ENCODE results near the gene ERLIN1. TPM values are rescaled to one million over a fixed set of nuclear protein-coding genes. Genes with fewer than 3 reads are reported as not detected.
A peak's percentile ranks its signal among the peaks of the same experiment; 100 is the strongest.

The ERLIN1 gene
- 51.1 TPM for polyA plus RNA-seq (2012; ENCODE audit: insufficient read depth, insufficient read length)

DNA sequence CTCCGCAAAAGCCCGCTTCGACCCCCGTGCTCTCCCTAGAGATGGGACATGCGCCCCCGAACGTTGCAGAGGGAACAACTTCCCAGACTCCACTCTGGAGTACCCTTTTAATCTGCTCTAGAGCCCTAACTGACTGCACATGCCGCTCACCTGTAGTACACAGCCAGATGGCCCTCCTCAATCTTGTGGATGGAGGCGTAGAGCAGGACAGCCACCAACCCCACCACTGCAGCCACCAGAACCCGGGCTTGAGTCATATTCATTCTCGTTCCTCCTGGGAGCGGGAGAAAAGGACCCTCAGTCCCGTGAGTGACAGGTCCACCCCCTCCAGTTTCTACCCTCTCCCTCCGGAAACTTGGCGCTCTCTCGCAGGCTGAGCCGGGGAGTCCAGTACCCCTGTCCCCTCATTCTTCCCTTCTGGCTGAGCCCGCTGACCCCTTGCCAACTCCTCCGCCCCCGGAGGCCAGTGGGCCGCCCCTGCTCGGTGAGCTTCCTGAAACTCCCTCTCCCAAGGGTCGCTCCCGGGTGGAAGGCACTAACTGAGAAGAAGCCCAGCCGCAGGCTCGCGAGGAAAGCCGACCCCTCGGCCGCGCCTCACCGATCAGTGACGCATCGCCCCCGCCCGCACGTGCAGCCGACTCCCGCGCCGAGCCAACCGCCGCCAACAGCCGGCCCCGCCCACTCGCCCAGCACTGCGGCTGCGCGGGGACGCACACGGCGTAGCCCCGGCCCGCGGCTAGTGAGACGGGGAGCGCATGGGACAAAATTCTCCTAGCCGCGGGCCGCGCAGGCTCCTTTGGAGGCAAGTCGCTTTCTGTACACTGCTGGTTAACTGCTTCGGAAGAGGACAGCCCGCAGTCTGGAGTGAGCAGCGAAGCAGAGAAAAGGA is at the start of gene ERLIN1:
Gene ERLIN1 (minus strand): TSS at position 666 of the 889 bp plus-strand sequence. CDS start 403 bp downstream, at position 263.
- peak within 1 kb of the TSS; percentile 98 for H3K4me3 ChIP-seq (ENCODE audit: low read length)

DNA sequence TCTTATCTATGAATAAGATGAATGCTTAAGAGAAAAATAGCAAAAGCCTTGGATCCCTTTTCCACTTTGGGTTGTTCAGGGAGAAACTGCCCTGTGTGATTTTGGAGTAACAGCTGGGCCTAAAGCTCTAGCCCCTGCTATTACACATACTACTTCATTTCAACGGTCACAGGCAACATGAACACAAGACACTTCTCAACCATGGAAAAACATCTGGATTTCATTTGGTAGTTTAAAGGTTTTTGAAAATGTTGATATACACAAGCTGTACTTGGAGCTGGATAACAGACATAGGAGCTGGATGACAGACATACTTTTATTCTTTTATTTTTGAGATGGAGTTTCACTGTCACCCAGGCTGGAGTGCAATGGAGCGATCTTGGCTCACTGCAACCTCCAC is 46.3 kb upstream of the ERLIN1 start:
- no peak overlapping the region for H3K4me3 ChIP-seq (ENCODE audit: low read length)
- no peak for DNase-seq (ENCODE audit: low read depth, low spot score)

More for the DNA sequence above, at the start of gene ERLIN1:
- peak; percentile 83 for DNase-seq (ENCODE audit: low read depth, low spot score)

DNA sequence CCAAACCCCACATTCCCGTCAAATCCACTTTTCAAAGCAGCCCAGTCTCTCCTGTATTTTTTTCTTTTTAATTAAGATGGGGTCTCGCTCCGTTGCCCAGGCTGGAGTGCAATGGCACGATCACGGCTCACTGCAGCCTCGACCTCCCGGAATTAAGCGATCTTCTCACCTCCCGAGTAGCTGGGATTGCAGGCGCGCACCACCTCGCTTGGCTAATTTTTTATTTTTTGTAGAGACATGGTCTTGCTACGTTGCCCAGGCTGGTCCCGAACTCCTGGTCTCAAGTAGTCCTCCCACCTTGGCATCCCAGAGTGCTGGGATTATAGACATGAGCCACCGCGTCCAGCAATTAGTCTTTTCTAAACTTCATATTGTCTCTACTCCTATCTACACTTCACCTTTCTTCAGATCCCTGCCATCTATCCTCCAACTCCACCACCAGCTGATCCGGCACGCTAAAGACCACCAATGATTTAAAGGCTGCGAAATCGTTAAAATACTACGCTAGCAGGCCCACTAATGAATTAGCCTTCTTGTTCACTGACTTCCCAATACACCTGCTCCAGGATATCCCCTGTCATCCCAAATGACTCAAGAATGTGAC is 44.1 kb upstream of the ERLIN1 start:
- DNase-seq (ENCODE audit: low read depth, low spot score): no peak
- H3K4me3 ChIP-seq (ENCODE audit: low read length): peak overlapping the region; percentile 83

DNA sequence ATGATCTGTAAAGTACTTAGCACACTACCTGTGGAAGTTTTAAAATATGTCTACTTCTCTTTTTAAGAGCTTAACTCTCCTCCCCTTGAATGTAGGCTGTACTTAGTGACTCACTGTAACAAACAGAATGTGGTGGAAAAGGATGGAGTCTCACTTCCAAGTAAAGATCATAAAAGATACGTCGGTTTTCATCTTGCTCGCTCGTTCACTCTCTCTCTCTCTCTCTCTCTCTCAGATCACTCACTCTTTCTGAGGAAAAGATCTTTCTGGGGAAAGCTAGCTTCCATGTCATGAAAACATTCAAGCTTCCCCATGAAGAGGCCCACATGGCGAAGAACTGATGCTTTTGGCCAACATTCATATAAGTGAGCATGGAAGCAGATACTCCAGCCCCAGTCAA is 38.0 kb upstream of the ERLIN1 start:
- no peak overlapping the region for H3K4me3 ChIP-seq (ENCODE audit: low read length)
- DNase-seq (ENCODE audit: low read depth, low spot score): no peak

DNA sequence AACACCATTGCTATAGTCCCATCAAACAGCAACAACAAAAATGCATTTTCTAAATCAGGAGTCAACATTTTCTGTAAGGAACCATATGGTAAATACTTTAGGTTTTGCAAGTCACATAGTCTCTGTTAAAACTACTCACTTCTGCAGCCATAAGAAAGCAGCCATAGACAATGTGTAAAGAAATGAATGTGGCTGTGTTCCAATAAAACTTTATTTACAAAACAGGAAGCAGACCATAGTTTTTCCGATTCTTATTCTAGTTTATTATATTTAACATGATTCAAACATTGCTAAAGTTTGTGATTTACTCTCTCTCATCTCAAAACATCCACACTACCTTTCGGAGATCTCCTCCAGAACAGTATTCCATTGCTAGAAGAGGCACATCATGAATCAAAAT is 36.7 kb upstream of the ERLIN1 start:
- H3K4me3 ChIP-seq (ENCODE audit: low read length): no peak overlapping the region
- no peak for DNase-seq (ENCODE audit: low read depth, low spot score)

DNA sequence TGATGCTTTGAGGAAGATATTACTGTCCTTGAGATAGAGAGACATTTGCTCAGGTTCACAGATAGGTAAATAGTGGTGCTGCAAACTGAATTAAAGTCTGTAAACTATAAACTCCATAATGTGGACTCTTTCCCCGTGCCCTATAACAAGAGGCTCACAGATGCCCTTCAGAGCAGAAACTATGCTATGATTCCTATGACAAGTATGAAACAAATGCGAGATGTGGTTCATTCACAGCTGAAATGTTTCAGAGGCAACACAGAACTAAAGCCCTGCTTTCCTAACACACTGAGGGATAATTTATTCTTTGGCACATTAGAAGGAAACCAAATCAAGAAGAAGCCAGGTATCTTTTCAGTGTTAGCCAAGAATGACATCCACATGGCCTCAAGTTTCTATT is 30.2 kb upstream of the ERLIN1 start:
- DNase-seq (ENCODE audit: low read depth, low spot score): no peak

DNA sequence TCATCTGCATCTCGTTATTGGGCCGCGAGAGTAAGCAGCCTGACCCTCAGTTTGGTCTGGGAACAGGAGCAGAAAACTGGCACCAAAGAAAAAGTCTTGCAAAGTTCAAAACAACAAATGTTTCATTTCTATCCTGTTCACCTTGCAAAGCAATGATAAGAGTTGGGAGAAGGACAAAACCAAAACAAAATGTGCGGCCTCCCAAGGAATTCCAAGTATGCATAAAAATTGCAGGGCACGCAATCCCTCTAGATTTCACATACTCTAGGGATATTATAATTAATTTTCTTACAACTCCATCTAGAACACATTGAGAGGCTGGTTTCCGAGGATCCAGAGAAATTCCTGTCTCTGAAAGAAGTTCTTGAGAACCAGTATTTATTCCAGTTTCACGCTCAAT is 23.5 kb upstream of the ERLIN1 start:
- DNase-seq (ENCODE audit: low read depth, low spot score): no peak
- no peak overlapping the region for H3K4me3 ChIP-seq (ENCODE audit: low read length)

More for the DNA sequence above, 30.2 kb upstream of the ERLIN1 start:
- H3K4me3 ChIP-seq (ENCODE audit: low read length): no peak overlapping the region

DNA sequence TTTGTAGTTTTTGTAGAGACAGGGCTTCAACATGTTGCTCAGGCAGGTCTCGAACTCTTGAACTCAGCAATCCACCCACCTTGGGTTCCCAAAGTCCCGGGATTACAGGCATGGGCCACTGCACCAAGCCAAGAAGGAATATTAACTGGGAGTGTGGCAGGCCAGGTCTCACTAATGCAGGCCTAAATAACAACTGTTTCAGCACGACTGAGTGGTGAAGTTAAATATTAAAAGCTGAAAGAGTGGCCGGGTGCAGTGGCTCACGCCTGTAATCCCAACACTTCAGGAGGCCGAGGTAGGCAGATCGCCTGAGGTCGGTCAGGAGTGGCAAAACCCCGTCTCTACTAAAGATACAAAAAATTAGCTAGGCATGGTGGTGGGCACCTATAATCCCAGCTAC is 22.4 kb upstream of the ERLIN1 start:
- no peak overlapping the region for H3K4me3 ChIP-seq (ENCODE audit: low read length)
- no peak for DNase-seq (ENCODE audit: low read depth, low spot score)

DNA sequence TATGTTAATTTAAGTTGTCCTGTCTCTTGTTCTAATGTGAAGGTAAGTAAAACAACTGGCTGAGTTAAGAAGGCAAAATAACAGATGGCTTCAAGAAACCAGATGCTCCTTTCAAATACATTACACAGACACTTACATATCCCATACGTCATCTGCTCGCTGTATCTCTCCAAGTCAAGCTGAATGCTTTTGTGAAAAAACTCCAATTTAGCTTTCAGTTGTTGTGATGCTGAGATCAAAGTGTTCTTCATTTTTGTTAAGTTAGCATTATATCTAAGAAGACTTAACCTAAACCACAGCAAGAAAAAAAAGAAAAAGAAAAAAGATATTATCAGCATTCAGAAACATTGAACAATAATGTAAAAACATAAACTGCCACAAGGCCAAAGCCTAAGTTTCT is 18.5 kb upstream of the ERLIN1 start:
- no peak overlapping the region for H3K4me3 ChIP-seq (ENCODE audit: low read length)
- DNase-seq (ENCODE audit: low read depth, low spot score): no peak

DNA sequence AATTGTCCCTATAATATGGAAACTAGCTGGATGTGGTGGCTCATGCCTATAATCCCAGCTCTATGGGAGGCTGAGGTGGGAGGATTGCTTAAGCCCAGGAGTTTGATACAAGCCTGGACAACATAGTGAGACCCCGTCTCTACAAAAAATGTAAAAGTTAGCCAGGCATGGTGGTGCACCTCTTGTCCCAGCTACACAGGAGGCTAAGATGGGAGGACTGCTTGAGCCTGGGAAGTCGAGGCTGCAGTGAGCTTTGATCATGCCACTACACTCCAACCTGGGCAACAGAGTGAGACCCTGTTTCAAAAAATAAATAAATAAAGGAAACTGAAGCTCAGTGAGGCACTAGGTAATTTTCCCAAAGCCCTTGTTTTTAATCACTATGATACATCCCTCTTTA is 15.7 kb upstream of the ERLIN1 start:
- no peak overlapping the region for H3K4me3 ChIP-seq (ENCODE audit: low read length)
- DNase-seq (ENCODE audit: low read depth, low spot score): no peak

DNA sequence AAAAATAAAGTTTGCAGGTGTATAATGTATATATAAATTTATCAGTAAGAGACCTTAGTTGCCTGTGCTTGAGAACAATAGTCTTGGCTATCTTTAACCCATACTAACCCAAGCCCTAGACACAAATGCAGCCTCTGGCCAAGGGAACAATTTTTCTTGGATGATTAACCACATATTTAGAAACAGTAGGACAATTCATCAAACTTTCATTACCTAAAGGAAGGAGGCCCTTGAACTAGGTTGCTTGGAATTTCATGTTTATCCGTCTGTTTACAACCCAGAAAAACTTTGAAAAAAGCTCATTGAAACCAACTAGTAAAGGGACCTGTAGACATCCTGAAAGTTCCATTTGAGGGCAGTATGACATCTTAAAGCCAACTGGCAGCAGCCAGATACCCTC is 8.9 kb upstream of the ERLIN1 start:
- H3K4me3 ChIP-seq (ENCODE audit: low read length): no peak overlapping the region
- DNase-seq (ENCODE audit: low read depth, low spot score): no peak

DNA sequence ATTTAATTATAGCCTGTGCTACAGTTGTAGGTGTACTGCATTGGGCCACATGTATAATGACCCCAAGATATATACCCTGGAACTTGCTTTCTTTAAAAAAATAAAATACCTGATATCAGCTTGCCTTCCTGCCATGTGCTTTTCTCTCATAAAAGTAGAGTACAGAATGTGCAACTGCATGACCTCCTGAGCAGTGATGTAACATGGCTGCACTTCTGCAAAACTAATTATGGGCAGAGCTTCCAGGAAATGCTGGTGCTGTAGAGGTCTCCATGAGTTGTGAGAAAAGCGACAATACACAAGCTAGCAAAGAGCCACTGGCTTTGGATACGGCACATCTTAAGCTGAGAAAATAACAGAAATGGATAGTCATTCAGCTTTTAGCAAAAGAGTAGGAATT is 6.5 kb upstream of the ERLIN1 start:
- no peak for DNase-seq (ENCODE audit: low read depth, low spot score)
- H3K4me3 ChIP-seq (ENCODE audit: low read length): no peak overlapping the region

DNA sequence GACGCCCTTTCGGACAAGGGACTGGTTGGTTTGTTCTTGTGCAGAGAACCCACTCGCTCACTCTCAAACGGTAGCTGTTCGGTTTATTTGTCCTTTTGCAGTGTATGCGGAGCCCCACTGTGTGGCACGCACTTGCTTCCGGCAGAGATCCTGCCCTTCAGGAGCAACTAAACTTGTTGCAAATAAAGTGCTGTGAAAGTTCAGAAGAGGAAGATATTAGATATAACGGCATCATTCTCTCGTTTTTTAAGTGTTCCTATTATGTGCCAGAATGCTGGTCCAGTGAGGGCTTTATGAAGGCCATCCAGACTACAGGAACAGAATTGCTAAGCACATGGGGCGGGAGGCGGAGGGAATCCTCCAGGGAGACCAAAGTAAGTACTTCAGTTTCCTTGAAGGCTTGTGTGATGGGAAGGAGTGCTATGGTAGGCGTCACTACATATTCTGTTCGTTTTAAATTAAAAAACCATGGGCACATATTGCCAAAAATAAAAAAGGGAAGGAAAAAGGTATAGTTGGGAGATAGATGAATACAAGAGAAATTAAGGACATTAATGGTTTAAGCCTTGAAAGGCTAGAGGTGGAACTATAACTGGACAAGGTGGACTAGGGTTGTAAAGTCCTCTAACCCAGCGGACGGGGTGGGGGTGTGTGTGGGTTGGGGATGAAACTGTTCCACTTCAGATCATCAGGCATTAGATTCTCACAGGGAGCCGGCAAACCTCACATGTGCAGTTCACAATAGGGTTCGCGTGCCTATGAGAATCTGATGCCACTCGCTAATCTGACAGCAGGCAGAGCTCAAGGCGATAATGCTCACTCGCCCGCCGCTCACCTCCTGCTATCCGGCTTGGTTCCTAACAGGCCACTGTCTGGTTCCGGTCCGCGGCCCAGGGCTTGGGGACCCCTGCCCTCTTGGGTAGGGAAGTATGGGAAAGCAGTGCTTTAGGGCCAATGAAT is 704 bp upstream of the ERLIN1 start:
- H3K4me3 ChIP-seq (ENCODE audit: low read length): peak overlapping the region; percentile 98
- peak; percentile 8 for DNase-seq (ENCODE audit: low read depth, low spot score)

DNA sequence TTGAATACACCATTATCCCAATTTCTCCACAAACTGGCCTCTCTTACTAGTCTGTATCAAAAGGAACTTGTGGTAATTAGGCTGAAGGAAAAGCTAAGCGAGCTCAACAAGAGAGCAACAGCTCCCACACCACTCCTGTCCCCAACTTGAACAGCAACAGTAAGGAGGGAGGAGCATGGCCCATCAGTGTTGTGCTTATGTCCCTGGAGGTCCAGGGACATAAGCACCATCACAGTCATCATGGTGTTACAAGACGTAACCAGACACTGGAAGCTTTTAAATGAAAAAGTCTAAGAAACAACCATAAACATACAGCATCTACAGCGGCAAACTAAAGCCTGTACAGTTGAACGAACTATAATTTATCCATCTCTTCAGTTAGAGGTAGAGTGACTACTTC is 989 bp downstream of the ERLIN1 start:
- peak overlapping the region; percentile 98 for H3K4me3 ChIP-seq (ENCODE audit: low read length)
- DNase-seq (ENCODE audit: low read depth, low spot score): peak; percentile 29

DNA sequence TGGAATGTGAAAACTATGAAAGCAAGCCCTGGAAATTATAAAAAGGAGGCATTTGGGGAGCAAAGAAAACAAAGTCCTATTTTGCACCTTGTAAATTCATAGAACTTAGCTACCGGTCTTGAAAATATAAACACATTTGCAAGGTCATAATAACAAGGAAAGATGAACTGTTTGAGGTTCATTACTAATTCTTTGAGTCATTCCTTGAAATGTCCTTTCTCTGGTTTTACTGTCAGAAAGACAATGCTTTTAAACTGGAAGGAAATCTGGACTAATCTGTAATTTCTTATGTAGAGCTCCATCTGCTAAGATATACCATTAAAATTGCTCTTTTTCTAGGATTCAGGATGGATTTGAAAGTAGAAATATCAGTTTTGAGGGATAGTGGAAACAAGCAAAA is 1.4 kb downstream of the ERLIN1 start:
- no peak for DNase-seq (ENCODE audit: low read depth, low spot score)
- peak overlapping the region; percentile 98 for H3K4me3 ChIP-seq (ENCODE audit: low read length)

DNA sequence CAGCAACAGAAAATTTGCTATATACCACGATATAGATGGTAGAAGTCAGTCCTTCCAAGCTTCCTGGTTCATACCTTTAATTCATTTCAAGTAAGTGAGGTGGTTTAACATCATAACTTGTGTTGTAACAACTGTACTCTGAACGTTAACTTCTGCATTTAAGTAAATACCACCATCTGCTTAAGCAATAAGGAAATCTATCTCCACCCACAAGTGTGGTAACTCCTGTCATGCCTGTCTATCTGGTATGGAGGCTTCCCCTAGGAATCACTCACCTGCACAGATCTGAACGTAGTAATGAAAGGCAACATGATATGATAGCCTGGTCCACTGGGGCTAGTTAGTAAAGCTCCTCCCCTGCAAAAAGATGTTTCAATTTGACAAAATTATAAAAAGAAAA is 2.3 kb downstream of the ERLIN1 start:
- DNase-seq (ENCODE audit: low read depth, low spot score): peak; percentile 12
- H3K4me3 ChIP-seq (ENCODE audit: low read length): no peak overlapping the region; the same call in 1 of the 2 replicates

DNA sequence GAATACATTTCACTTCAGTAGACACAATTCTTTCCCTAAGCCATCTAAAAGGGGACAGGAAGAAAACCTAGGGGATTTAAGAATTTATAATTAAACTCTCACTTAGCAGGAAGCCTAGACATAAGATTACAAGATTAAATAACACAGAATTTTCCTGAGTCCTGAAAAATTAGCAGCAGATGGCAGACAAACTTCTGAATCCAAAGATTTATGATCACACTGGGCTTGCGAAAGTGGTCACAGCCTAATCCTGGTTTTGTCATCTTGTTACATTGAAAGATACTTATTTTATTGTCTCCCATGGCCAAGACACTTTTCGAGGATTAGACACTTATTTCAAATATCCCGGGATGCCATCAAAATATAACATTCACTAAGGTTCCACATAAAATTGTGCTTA is 2.9 kb downstream of the ERLIN1 start:
- no peak overlapping the region for H3K4me3 ChIP-seq (ENCODE audit: low read length)

DNA sequence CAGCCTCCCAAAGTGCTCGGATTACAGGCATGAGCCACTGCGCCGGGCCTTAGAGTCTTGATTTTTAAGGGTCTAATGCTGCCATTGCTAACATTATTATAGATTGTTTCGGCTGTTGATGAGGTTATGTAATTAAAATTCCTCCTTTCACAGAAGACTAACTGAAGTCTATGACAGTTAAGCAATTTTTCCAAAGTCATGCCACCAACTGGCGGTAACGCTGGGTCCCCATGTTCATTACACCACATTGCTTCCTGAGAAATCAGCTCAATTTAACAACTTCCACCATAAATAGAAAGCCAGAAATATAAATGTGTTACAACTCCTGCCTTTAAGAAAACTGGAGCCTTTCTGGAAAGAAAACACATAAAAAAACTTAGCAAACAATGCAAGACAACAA is 3.5 kb downstream of the ERLIN1 start:
- no peak overlapping the region for H3K4me3 ChIP-seq (ENCODE audit: low read length)
- no peak for DNase-seq (ENCODE audit: low read depth, low spot score)

More for the DNA sequence above, 2.9 kb downstream of the ERLIN1 start:
- no peak for DNase-seq (ENCODE audit: low read depth, low spot score)

DNA sequence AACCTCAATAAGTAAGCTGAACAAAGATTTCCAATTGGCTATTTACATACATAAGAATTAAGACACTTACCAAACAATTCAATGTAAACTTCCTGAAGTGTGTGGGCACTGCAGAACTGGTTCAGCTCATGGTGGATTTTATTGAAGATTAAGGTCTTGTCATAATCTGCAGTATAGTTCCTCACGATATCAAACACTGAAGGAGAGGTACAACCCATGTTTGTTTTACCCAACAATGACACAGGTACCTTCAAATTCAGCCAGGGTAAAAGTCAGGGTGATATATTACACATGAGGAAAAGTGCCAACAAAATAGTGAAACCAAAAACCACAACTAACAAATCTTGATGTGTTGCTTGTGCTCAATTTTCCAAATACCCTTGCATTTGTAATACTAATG is 10.0 kb downstream of the ERLIN1 start:
- DNase-seq (ENCODE audit: low read depth, low spot score): no peak
- no peak overlapping the region for H3K4me3 ChIP-seq (ENCODE audit: low read length)
